ENCODE measurements around the gene ZBTB46. TPM values are rescaled to one million over a fixed set of nuclear protein-coding genes. Genes with fewer than 3 reads are reported as not detected.

Gene ZBTB46
- total RNA-seq, 4 donors from 2014 or later: 11.5 to 20.4 (median 12.6) TPM

- TF ChIP-seq EP300 (IDR thresholded peaks at IDR 0.05) (peak in 1 of 2 donors; percentile 10), CTCF (IDR thresholded peaks at IDR 0.05) (no peak)
- DNase-seq (ENCODE audit: low spot score in 2 of 2): no peak
- H3K4me3 ChIP-seq: peak overlapping the region; percentile 44 to 94 (median 49)
- peaks cover 0 to 66% (median 33%) of the 10 kb centered on the region in 4 donors for H3K4me1 ChIP-seq
- H3K36me3 ChIP-seq: no peaks in the 10 kb centered on the region
- peak overlapping the region in 3 of 4 donors; percentile 53 to 89 (median 60) for H3K27ac ChIP-seq
- WGBS, 2 donors: 1 to 2% methylated on average over 23 to 46 of the region's 99 CpGs
- H3K27me3 ChIP-seq: peaks cover 0 to 5% of the 10 kb centered on the region in 2 donors
- no peaks in the 10 kb centered on the region for H3K9me3 ChIP-seq
Measured at GRCh38 chr20:63829945-63830835, 874 bp downstream of the ZBTB46 start.

- H3K36me3 ChIP-seq: no peaks in the 10 kb centered on the region
- H3K4me3 ChIP-seq: peak overlapping the region; percentile 44 to 94 (median 49)
- H3K4me1 ChIP-seq: peaks cover 0 to 60% (median 31%) of the 10 kb centered on the region in 4 donors
- no peak for TF ChIP-seq POLR2A (IDR thresholded peaks at IDR 0.05)
- no peak for TF ChIP-seq EP300 (IDR thresholded peaks at IDR 0.05)
- TF ChIP-seq CTCF (IDR thresholded peaks at IDR 0.05): no peak
- peak overlapping the region in 2 of 4 donors; percentile 53 to 89 for H3K27ac ChIP-seq
- no peak for DNase-seq (ENCODE audit: low spot score in 2 of 2)
- no peaks in the 10 kb centered on the region for H3K9me3 ChIP-seq
- peaks cover 0 to 5% of the 10 kb centered on the region in 2 donors for H3K27me3 ChIP-seq
- WGBS, 2 donors: 17 to 24% methylated on average over 10 of the region's 10 CpGs
Measured at GRCh38 chr20:63829603-63829944, 1.5 kb downstream of the ZBTB46 start.

GRCh38 chr20:63828951-63829350 lies 2.1 kb downstream of the ZBTB46 start:
- H3K4me3 ChIP-seq: peak overlapping the region in 1 of 4 donors; percentile 94
- no peaks in the 10 kb centered on the region for H3K9me3 ChIP-seq
- no peak for DNase-seq (ENCODE audit: low spot score in 2 of 2)
- H3K27ac ChIP-seq: peak overlapping the region in 1 of 4 donors; percentile 27
- peaks cover 0 to 5% of the 10 kb centered on the region in 2 donors for H3K27me3 ChIP-seq
- H3K4me1 ChIP-seq: peaks cover 0 to 56% (median 25%) of the 10 kb centered on the region in 4 donors
- WGBS, 2 donors: 72 to 73% methylated on average over 10 of the region's 10 CpGs
- TF ChIP-seq POLR2A (IDR thresholded peaks at IDR 0.05) (no peak), EP300 (IDR thresholded peaks at IDR 0.05) (no peak), CTCF (IDR thresholded peaks at IDR 0.05) (no peak)
- no peaks in the 10 kb centered on the region for H3K36me3 ChIP-seq

- Histone ChIP-seq H3K27ac (peak overlapping the region in 1 of 4 donors; percentile 27), H3K4me3 (peak overlapping the region in 1 of 4 donors; percentile 94), H3K27me3 (peaks cover 0 to 5% of the 10 kb centered on the region in 2 donors), H3K36me3 (no peaks in the 10 kb centered on the region), H3K4me1 (peaks cover 0 to 55% (median 21%) of the 10 kb centered on the region in 4 donors), H3K9me3 (no peaks in the 10 kb centered on the region)
- TF ChIP-seq POLR2A (IDR thresholded peaks at IDR 0.05) (no peak), CTCF (IDR thresholded peaks at IDR 0.05) (no peak), EP300 (IDR thresholded peaks at IDR 0.05) (no peak)
- DNase-seq (ENCODE audit: low spot score in 2 of 2): no peak
- WGBS, 2 donors: 72 to 89% methylated on average over 12 to 14 of the region's 14 CpGs
Measured at GRCh38 chr20:63828545-63828944, 2.5 kb downstream of the ZBTB46 start.

- Histone ChIP-seq H3K9me3 (no peaks in the 10 kb centered on the region), H3K36me3 (no peaks in the 10 kb centered on the region), H3K4me3 (no peak overlapping the region), H3K27ac (peak overlapping the region in 1 of 4 donors; percentile 27), H3K27me3 (peaks cover 0 to 5% of the 10 kb centered on the region in 2 donors), H3K4me1 (peaks cover 0 to 52% (median 19%) of the 10 kb centered on the region in 4 donors)
- no peak for TF ChIP-seq EP300 (IDR thresholded peaks at IDR 0.05)
- no peak for TF ChIP-seq CTCF (IDR thresholded peaks at IDR 0.05)
- TF ChIP-seq POLR2A (IDR thresholded peaks at IDR 0.05): no peak
- DNase-seq (ENCODE audit: low spot score in 2 of 2): no peak
- whole genome bisulfite sequencing, 2 donors: 94 to 95% methylated on average over 8 of the region's 8 CpGs
Measured at GRCh38 chr20:63828124-63828523, 2.9 kb downstream of the ZBTB46 start.

All from tibial nerve (tissue), 4 donors.